ENCODE data around the gene GPR37.

DNA sequence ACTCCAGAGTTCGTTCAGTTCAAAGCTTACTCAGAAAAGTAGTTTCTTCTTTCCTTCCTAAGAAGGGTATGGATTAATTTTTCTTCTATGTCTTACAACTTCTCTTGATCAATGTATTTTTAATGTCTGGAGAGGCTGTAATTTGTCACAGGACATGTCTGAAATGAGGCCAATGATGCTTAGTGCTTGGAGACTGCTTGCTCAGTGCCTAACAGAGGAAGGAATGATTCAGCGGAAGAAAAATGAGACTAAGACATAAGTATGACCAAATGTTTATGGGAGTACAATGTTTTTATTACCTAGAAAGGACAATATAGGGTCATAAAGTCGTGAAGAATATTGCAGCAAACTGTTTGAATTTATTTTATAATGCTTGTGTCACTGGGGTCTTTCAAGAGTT, 43.3 kb downstream of the GPR37 start:
- TF ChIP-seq POLR2A (IDR thresholded peaks at IDR 0.05) = no peak
- TF ChIP-seq POLR2AphosphoS5 (IDR thresholded peaks at IDR 0.05) = no peak
- TF ChIP-seq, protein P1, sequence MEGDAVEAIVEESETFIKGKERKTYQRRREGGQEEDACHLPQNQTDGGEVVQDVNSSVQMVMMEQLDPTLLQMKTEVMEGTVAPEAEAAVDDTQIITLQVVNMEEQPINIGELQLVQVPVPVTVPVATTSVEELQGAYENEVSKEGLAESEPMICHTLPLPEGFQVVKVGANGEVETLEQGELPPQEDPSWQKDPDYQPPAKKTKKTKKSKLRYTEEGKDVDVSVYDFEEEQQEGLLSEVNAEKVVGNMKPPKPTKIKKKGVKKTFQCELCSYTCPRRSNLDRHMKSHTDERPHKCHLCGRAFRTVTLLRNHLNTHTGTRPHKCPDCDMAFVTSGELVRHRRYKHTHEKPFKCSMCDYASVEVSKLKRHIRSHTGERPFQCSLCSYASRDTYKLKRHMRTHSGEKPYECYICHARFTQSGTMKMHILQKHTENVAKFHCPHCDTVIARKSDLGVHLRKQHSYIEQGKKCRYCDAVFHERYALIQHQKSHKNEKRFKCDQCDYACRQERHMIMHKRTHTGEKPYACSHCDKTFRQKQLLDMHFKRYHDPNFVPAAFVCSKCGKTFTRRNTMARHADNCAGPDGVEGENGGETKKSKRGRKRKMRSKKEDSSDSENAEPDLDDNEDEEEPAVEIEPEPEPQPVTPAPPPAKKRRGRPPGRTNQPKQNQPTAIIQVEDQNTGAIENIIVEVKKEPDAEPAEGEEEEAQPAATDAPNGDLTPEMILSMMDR (IDR thresholded peaks at IDR 0.05) = no peak
- no peak for TF ChIP-seq EP300 (IDR thresholded peaks at IDR 0.05)

All from suprapubic skin (tissue), 4 donors.